HG02759 (cell line): Measurements from ENCODE around the gene REC114.
"Not testable (repeated sequence)": the region's sequence is repeated elsewhere in the genome, so short reads cannot be mapped to it uniquely, and the experiment has no call there.

ENCODE experiments used
- ATAC-seq: cut with Tn5 transposase; IDR thresholded peaks from one replicate; pipeline ENCODE4 v1.9.1; 2021; ENCODE audit warnings: mild to moderate bottlenecking, moderate library complexity; ENCODE audit not compliant: unreplicated experiment

REC114 gene

DNA sequence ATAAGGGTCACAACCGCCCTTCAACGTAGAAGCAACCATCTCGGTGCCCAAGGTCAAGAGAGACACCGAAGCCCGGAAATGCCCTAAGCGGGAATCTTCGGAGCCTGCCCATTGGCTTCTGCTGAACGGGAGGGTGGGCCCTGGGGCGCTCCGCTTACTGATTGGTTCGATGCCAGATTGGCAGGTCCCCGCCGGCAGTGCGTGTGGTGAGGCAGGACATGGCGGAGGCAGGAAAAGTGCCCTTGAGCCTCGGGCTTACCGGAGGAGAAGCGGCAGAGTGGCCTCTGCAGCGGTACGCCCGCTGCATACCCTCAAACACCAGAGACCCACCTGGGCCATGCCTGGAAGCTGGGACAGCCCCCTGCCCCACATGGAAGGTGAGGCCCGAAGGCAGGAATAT lies at the start of gene REC114:
Gene REC114 (plus strand): TSS at position 197 of the 400 bp plus-strand sequence. CDS start 22 bp downstream, at position 219.
- no peak for ATAC-seq

- no peak for ATAC-seq
Measured at GRCh38 chr15:73393336-73393735, 49.6 kb upstream of the REC114 start.

DNA sequence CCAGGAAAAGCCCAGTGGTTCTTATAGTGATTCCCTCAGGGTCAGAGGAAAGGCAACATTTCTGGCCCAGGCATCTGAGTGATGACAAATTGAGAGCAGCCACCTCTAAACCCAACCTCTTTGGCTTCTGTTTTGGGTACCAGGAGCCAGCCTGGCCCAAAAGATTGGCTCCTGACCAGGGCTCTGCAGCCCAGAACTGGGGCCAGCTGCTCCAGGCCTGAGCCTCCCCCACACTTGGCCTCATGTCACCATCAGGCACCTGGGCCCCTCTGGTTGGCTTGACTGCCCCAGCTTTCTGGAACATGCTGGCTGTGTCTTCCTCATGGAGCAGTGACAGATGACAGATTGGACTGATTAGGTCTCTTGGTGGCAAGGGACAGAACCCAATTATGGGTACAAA lies 48.2 kb upstream of the REC114 start:
- ATAC-seq = no peak

DNA sequence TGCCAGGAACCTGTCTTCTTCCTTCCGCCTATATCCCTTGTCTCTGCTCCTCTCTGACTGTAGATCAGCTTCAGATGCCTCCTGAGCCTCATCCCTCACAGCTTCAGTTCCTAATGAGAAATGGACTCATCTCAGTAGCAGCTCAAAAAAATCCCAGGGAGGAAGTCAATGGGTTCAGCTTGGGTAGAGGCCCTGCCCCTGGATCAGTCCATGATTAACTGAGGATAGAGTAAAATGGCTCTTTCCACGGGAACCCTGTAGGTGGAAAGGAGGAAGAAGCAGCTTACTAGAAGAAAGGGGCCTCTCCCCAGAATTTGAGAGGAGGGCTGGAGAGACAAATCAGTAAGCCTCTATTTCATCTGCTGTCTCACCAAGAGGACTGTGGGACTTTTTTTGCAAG lies 47.3 kb upstream of the REC114 start:
- ATAC-seq = no peak

- ATAC-seq = no peak
Measured at GRCh38 chr15:73397461-73397860, 45.5 kb upstream of the REC114 start.

- no peak for ATAC-seq
Measured at GRCh38 chr15:73398861-73399260, 44.1 kb upstream of the REC114 start.

DNA sequence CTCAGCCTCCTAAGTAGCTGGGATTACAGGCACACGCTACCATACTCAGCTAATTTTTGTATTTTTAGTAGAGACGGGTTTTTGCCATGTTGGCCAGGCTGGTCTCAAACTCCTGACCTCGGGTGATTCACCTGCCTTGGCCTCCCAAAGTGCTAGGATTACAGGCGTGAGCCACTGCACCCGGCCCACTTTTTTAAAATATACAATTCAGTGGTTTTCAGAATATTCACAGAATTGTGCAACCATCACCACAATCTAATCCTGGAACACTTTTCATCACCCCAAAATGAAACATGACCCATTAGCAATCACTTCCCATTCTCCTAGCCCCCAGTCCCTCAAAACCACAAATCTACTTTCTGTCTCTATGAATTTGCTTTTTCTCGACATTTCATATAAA lies 42.7 kb upstream of the REC114 start:
- not testable (repeated sequence) for ATAC-seq

DNA sequence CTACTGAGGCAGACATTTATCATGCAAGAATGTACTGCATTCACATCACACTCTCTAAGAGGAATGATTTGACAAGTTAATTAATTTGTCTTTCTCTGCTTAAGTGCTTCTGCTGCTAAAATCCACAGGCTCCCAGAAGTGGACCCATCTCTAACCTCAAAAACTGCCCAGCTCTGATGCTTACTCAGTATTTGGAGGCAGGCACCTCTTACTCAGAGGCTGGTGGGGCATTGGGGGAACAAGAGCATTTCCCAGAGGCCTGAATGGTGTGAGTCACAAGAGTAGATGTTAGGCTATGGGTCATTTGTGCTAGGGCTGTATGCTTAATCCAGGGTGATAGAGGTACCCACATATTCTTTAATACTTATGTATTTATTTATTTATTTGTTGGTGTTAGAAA lies 39.8 kb upstream of the REC114 start:
- ATAC-seq = no peak

DNA sequence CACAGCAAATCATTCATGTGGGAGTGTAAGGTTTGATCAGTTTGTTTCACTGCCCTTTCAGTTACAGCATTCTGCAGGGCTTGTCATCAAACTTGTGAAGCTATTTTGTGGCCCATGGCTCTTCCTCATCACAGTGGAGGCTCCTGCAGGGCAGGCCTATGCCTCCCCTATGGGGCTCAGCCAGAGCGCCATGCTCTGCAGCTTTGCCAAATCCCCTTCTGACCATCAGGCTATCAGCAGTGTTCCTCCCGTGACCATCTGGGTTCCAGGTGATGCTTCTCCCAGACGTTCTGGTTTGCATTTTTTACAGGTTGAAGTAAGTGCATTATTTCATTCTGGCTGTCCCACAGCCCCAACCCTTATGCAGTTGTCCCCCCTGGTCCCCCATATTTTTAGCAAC lies 28.1 kb upstream of the REC114 start:
- no peak for ATAC-seq

DNA sequence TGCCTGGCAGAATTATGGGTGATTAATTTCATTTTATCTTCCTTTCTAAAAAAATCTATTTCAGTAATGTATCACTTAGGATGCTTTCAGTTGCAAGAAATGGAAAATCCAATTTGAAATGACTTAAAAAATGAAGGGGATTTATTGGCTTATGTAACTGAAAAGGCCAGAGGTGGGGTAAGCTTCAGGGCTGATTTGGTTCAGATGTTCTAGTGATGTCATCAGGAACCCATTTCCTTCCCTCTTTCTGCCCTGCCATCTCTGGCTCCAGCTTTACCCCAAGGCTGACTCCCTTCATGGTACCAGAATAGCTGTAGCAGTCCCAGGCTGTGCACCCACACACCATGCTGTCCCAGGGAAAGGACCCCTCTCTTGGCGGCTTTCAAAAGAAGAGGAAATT lies 18.5 kb upstream of the REC114 start:
- ATAC-seq = no peak

- no peak for ATAC-seq
Measured at GRCh38 chr15:73425510-73425909, 17.5 kb upstream of the REC114 start.

DNA sequence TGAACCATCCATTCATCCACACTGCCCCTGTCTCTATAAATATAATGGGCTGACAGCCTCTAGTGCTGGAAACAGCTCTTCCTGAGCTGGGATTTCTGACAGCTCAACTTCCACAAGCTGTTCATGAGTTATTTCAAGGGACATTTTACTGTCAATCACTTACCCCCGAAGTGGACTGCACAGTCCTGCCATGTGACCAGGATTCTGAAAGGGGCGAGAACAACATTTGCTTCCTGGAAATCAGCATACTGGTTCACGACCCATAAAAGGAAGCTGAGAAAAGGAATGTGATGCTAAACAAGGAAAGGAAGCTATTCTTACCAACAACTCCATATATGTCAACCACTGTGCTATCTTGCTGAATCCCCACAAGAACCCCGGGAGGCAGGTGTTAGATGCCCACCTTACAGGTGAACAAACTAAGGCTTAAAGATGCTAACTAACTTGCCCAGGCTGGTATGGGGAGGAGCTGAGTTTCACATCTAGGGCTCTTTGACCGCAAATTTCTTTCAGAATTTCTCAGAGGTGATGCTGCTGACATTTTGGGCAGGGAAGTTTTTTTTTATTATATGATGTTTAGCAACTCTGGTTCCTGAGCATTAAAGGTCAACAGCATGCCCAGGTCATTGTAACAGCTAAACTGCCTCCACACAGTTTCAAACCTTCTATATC lies 16.5 kb upstream of the REC114 start:
- no peak for ATAC-seq

DNA sequence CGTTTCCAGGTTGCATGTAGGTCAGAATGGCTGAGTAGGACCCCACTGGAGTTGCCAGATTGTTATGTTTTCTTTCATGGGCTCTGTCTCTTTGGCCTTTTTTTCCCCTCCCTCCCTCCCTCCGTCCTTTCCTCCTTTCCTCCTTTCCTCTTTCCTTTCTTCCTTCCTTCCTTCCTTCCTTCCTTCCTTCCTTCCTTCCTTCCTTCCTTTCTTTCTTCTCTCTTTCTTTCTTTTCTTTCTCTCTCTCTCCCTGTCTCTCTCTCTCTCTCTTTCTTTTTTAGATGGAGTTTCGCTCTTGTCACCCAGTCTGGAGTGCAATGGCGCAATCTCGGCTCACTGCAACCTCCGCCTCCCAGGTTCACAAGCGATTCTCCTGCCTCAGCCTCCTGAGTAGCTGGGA lies 11.6 kb upstream of the REC114 start:
- not testable (repeated sequence) for ATAC-seq

DNA sequence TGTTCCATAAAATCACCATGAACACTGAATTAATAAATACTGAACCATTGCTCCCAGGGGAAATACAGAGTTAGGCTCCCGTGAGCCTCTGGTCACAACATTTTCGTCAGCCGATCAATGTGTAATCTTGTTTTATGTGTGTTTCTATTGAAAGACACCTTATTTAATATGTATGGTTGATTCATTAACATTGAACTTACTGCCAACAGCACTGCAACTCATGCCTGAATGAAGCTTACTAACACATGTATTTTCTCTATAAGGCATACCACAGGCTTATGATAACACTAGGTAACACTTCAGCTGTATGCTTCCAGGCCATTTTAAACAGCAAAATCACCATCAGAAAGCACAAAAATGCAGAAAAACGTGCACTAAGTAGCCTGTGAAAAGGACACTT lies 9.1 kb upstream of the REC114 start:
- ATAC-seq = no peak

GRCh38 chr15:73436613-73437012 lies 6.4 kb upstream of the REC114 start:
- ATAC-seq = no peak

DNA sequence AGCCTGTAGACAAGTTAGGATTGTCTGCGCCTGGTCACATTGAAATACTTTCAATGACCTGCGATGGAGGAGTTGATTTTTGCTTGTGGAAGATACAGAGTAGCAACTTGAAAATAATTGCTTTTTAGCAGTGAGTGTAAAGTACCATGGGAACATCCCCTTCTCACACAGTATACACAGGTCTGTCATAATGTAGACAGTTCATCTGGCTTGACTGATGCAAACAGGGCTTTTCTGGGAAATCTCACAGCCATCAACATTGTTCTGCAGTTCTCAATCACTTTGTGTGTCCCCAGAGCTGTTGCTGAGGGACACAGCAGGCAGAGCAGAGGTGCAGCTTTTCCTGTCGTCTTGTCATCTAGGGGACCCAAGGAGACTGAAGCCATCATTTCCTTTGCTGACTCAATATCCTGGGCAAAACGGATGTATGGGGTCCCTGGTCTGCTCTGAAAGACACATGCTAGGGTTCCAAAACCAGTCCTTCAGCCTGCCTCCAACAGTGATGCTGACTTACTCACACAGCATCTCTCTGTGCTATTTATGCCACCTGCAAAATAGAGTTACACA lies 5.3 kb upstream of the REC114 start:
- no peak for ATAC-seq

GRCh38 chr15:73438651-73439050 lies 4.3 kb upstream of the REC114 start:
- ATAC-seq = no peak

DNA sequence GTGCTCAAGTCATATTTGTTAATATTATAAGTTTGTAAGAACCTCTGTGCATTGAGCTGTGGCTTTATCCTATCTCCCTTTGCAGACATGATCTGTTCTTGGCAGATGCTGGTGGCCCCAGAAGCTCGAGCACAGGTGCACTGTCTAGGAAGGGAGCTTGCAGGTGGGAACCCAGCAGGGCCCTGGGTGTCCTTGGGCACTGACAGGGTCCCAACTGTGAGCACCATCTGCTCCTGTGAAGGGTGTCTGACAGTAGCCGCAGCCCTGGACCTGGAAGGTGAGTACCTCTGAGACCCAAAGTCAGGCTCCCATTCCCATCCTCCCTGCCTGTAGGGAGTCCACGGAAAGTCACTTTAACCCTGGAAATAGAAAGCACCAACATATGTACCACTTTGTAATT lies 2.4 kb upstream of the REC114 start:
- no peak for ATAC-seq

DNA sequence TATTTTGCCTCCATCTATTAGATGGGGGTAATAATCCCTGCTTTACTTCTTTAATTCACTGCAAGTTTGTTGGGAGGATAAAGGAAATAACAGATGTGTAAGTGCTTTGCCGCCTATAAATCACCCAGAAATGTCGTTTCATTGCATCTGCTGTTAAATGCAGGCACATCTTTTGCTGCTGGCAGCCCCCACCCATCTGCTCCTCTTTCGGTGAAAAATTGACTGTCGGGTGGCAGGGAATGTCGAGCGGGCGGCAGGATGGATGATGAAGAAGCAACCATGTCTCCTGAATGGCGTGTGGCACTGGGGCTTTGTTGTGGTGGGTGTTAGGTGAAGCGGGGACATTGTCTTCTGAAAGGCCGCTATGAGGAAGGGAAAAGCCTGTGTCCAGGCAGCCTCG lies 543 bp upstream of the REC114 start:
- ATAC-seq = no peak

DNA sequence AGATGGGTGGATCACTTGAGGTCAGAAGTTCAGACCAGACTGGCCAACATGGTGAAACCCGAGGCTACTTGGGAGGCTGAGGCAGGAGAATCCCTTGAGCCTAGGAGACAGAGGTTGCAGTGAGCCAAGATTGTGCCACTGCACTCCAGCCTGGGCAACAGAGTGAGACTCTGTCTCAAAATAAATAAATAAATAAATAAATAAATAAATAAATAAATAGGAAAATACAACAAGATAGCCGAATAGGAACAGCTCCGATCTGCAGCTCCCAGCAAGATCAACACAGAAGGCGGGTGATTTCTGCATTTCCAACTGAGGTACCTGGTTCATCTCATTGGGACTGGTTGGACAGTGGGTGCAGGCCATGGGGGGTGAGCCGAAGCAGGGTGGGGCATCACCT lies 4.5 kb downstream of the REC114 start:
- not testable (repeated sequence) for ATAC-seq

DNA sequence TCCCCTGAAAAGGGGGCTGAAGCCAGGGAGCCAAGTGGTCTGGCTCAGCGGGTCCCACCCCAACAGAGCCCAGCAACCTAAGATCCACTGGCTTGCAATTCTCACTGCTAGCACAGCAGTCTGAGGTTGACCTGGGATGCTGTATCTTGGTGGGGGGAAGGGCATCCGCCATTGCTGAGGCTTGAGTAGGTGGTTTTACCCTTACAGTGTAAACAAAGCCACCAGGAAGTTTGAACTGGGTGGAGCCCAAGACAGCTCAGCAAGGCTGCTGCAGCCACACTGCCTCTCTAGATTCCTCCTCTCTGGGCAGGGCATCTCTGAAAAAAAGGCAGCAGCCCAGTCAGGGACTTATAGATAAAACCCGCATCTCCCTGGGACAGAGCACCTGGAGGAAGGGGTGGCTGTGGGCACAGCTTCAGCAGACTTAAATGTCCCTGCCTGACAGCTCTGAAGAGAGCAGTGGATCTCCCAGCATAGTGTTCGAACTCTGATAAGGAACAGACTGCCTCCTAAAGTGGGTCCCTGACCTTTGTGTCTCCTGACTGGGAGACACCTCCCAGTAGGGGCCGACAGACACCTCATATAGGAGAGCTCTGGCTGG lies 5.3 kb downstream of the REC114 start:
- ATAC-seq = not testable (repeated sequence)

DNA sequence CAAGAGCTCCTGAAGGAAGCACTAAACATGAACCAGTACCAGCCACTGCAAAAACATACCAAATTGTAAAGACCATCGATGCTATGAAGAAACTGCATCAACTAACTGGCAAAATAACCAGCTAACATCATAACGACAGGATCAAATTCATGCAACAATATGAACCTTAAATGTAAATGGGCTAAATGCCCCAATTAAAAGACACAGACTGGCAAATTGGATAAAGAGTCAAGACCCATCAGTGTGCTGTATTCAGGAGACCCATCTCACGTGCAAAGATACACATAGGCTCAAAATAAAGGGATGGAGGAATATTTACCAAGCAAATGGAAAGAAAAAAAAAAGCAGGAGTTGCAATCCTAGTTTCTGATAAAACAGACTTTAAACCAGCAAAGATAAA lies 7.0 kb downstream of the REC114 start:
- ATAC-seq = not testable (repeated sequence)

DNA sequence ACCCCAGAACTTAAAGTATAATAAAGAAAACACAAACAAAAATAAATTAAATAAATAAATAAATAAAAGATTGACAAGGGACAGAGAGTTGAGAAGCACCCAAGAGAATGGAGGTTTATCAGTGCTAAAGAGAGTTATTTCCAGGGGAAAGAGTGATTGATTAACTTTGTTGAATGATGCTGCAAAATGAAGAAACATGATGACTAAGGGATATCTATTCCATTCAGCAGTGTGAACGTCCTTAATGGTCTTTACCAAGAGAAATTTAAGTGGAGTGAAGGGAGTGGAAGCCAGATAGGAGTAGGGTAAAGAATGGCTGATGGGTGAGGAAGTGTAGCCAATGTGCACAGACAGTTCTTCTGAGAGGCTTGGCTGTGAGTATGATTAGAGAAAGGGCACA lies 11.1 kb downstream of the REC114 start:
- no peak for ATAC-seq
